Measurements from ENCODE around the gene ZNF716.

GRCh38 chr7:57432583-57432982, 17.4 kb upstream of the ZNF716 start:
- no peak for TF ChIP-seq POLR2A (IDR thresholded peaks at IDR 0.05)
- no peak for TF ChIP-seq CTCF (IDR thresholded peaks at IDR 0.05)

Measured in vagina (tissue), 2 donors.